Heart left ventricle (tissue), 16 donors: ENCODE results near the gene NRN1L. TPM values are rescaled to one million over a fixed set of nuclear protein-coding genes. Genes with fewer than 3 reads are reported as not detected.

Source experiments
- ATAC-seq, 4 donors: fragments of 200-7000 bp; cut with Tn5 transposase; one replicate each; pipeline ENCODE4 v1.9.1; 2020 to 2022; ENCODE audit warnings: moderate library complexity in 4 of 4, mild to moderate bottlenecking in 3 of 4, moderate number of reproducible peaks in 1 of 4
- DNase-seq, 5 donors: peaks; one replicate each; pipeline ENCODE4 v3.0.0-alpha.2; 2020
- H3K27ac ChIP-seq, 12 donors: fragments of 200-600 bp; sonication (generic) in 4 of 12; one replicate each; pipeline versions ENCODE4 v1.5.0 to v1.8.0; 2016 to 2022; ENCODE audit warnings: mild to moderate bottlenecking in 2 of 12
- H3K27me3 ChIP-seq, 9 donors: fragments of 200-600 bp; sonication (generic) in 2 of 9; one replicate each; pipeline versions ENCODE4 v1.5.1 to v1.8.0; 2016 to 2022; ENCODE audit warnings: mild to moderate bottlenecking in 3 of 9
- H3K36me3 ChIP-seq, 9 donors: fragments of 200-600 bp; sonication (generic) in 2 of 9; one replicate each; pipeline versions ENCODE4 v1.5.0 to v1.8.0; 2018 to 2022; ENCODE audit warnings: mild to moderate bottlenecking in 2 of 9
- H3K4me1 ChIP-seq, 12 donors: fragments of 200-600 bp; sonication (generic) in 4 of 12; one replicate each; pipeline versions ENCODE4 v1.5.0 to v1.8.0; 2016 to 2022; ENCODE audit warnings: mild to moderate bottlenecking in 3 of 12
- H3K4me3 ChIP-seq, 12 donors: fragments of 200-600 bp; sonication (generic) in 4 of 12; one replicate each; pipeline versions ENCODE4 v1.5.0 to v1.8.0; 2017 to 2022; ENCODE audit warnings: mild to moderate bottlenecking in 9 of 12, moderate library complexity in 4 of 12
- H3K9me3 ChIP-seq, 12 donors: fragments of 200-600 bp; sonication (generic) in 4 of 12; one replicate each; pipeline versions ENCODE4 v1.5.0 to v1.8.0; 2016 to 2022; ENCODE audit warnings: mild to moderate bottlenecking in 1 of 12
- CTCF ChIP-seq, 12 donors: fragments of 200-600 bp; sonication (generic) in 4 of 12; IDR thresholded peaks; one replicate each; pipeline versions ENCODE4 v1.5.0 to v1.8.0; 2018 to 2022; ENCODE audit warnings: antibody characterized with exemption in 12 of 12, mild to moderate bottlenecking in 5 of 12
- POLR2A ChIP-seq, 2 donors: fragments of 450-650 bp; IDR thresholded peaks; one replicate each; pipeline ENCODE4 v1.6.1; 2017; ENCODE audit warnings: antibody characterized with exemption in 2 of 2, mild to moderate bottlenecking in 2 of 2, moderate library complexity in 2 of 2
- whole genome bisulfite sequencing, 4 donors: extraction: QIAGEN DNeasy Blood & Tissue Kit in 2 of 4; methylation state at CpG; one replicate each; pipeline versions ENCODE4 v1.1.5 to v1.1.7; 2013 to 2018; 5-methylcytosine and 5-hydroxymethylcytosine counted together
- intact Hi-C, 10 donors: fragments of 100-400 bp; cut with DNase I; formaldehyde crosslinking; loops; one replicate each; pipeline versions ENCODE4 v1.11.1 to v1.14.2; 2022
- polyA plus RNA-seq, 2 donors: library from polyadenylated mRNA; stranded (reverse); fragments of 200-250 nt; gene quantifications; one replicate each; pipeline ENCODE4 v1.2.3, GENCODE V29; 2013
- total RNA-seq, 9 donors: library from RNA; depleted of rRNA in 2 of 9; stranded (reverse); fragments of >200 nt in 2 of 9; fragmentation: NEBNext Ultra II Directional in 3 of 9; extraction: Animal tissue kit (Norgen Biotek cat#: 25700) in 3 of 9; gene quantifications; one replicate each; pipeline versions ENCODE4 v1.1.0 to v1.2.4, GENCODE V29; 2016 to 2023
- donor health status: ischemic (EF 13 %, LVEDD 7.1; RV severe dilation, severe dysfunction).
- donor health status: healthy with polysubstance abuse.
- donor health status: DM: no; HTN: yes; CAD: no.
- donor health status: DM: no; HTN: no; CAD: no.
- donor health status: ischemic (EF 25% LVEDD 6.9; RV normal size, moderate dysfunction).
- donor health status: ischemic (EF 25% LVEDD 5.7; RV mildly dilated, moderate dysfunction).
- donor health status: healthy.
- donor health status: DM: yes; HTN: yes; CAD: no.
- donor health status: ischemic (EF 35%, LVEDD 5.7; RV mildly dilated, moderate dysfunction).
- donor health status: nonischemic (EF 11% LVEDD 7.7; RV severe dilation, severe dysfunction).
- donor health status: DM: yes; HTN: yes; CAD: no.
- donor health status: PGD.
- donor health status: ischemic (EF 29% LVEDD 5.4; RV normal size, mild dysfunction).
- donor health status: nonischemic (EF 23%, LVEDD 6.1; RV moderate dilation, normal function).

Gene NRN1L
- total and polyA plus RNA-seq, 11 donors: 0.78 to 5.8 (median 1.7) TPM; not detected in 3

- ATAC-seq (no peak), DNase-seq (peak in 1 of 5 donors; percentile 24)
- H3K27ac ChIP-seq: no peak overlapping the region
- intact Hi-C loops: loop anchor here in 4 of 10 donors (10.0 kb wide), 1 partner anchor 250 kb away; no protein-coding TSS in a partner anchor
- TF ChIP-seq CTCF (IDR thresholded peaks at IDR 0.05) (no peak), POLR2A (IDR thresholded peaks at IDR 0.05) (no peak)
- H3K9me3 ChIP-seq: no peaks in the 10 kb centered on the region
- H3K4me1 ChIP-seq: peaks cover 3 to 77% (median 44%) of the 10 kb centered on the region in 12 donors
- no peak overlapping the region for H3K4me3 ChIP-seq
- peaks cover 0 to 30% (median 19%) of the 10 kb centered on the region in 9 donors for H3K36me3 ChIP-seq
- WGBS, 4 donors: 88 to 95% (median 93%) methylated on average over 10 of the region's 10 CpGs
- no peaks in the 10 kb centered on the region for H3K27me3 ChIP-seq
These were observed 39.6 kb downstream of the NRN1L start for GRCh38 chr16:67924140-67924906.

- peaks cover 3 to 59% (median 32%) of the 10 kb centered on the region in 12 donors for H3K4me1 ChIP-seq
- peak overlapping the region in 8 of 12 donors; percentile 3 to 53 (median 32) for H3K27ac ChIP-seq
- intact Hi-C loops: loop anchor here (2.0 to 10.0 kb wide), 7 partner anchors 43 to 254 kb away; partner anchors contain the start of gene NRN1L (in 4 of the 10)
- no peak for ATAC-seq
- no peak overlapping the region for H3K4me3 ChIP-seq
- no peaks in the 10 kb centered on the region for H3K9me3 ChIP-seq
- peak in 1 of 5 donors; percentile 31 for DNase-seq
- TF ChIP-seq CTCF (IDR thresholded peaks at IDR 0.05) (no peak), POLR2A (IDR thresholded peaks at IDR 0.05) (no peak)
- no peaks in the 10 kb centered on the region for H3K27me3 ChIP-seq
- 33 to 63% (median 47%) methylated on average over 7 to 13 of the region's 13 CpGs for WGBS, 4 donors
- peaks cover 0 to 45% (median 33%) of the 10 kb centered on the region in 9 donors for H3K36me3 ChIP-seq
These were observed 41.6 kb downstream of the NRN1L start for GRCh38 chr16:67926181-67926750.

GRCh38 chr16:67927131-67927941 lies 42.7 kb downstream of the NRN1L start:
- no peak overlapping the region for H3K4me3 ChIP-seq
- H3K27ac ChIP-seq: peak overlapping the region in 1 of 12 donors; percentile 50
- intact Hi-C loops: loop anchor here (2.0 to 10.0 kb wide), 7 partner anchors 45 to 255 kb away; partner anchors contain the start of gene NRN1L (in 4 of the 10)
- WGBS, 4 donors: 88 to 95% (median 93%) methylated on average over 14 to 22 of the region's 22 CpGs
- TF ChIP-seq CTCF (IDR thresholded peaks at IDR 0.05) (no peak), POLR2A (IDR thresholded peaks at IDR 0.05) (no peak)
- H3K4me1 ChIP-seq: peaks cover 3 to 48% (median 22%) of the 10 kb centered on the region in 12 donors
- DNase-seq: peak in 1 of 5 donors; percentile 23
- ATAC-seq: no peak
- H3K9me3 ChIP-seq: no peaks in the 10 kb centered on the region
- no peaks in the 10 kb centered on the region for H3K27me3 ChIP-seq
- peaks cover 0 to 52% (median 36%) of the 10 kb centered on the region in 9 donors for H3K36me3 ChIP-seq
